Stimulated activated CD8-positive, alpha-beta memory T cell treated with anti-CD3 and anti-CD28 coated beads, Interleukin-2, amount 100 ng/mL, for 1 hour (primary cell): ENCODE results near the gene CAVIN3.
"Not testable (repeated sequence)": the region's sequence is repeated elsewhere in the genome, so short reads cannot be mapped to it uniquely, and the experiment has no call there.

Experiments
- DNase-seq, 2 donors: peaks; one replicate each; pipeline ENCODE4 v3.0.0-alpha.2; 2020; ENCODE audit warnings: low read depth in 2 of 2

Gene CAVIN3

GRCh38 chr11:6326303-6326702 is 6.0 kb upstream of the CAVIN3 start:
- no peak for DNase-seq

GRCh38 chr11:6323291-6323905 is 3.1 kb upstream of the CAVIN3 start:
- no peak for DNase-seq

- DNase-seq, result no peak
These were observed 1.7 kb upstream of the CAVIN3 start for GRCh38 chr11:6321961-6322362.

- no peak for DNase-seq
These were observed 1.1 kb upstream of the CAVIN3 start for GRCh38 chr11:6321356-6321755.

- DNase-seq, result no peak
These were observed 444 bp downstream of the CAVIN3 start for GRCh38 chr11:6319704-6320410.

- DNase-seq, result no peak
These were observed 1.1 kb downstream of the CAVIN3 start for GRCh38 chr11:6319001-6319703.

GRCh38 chr11:6318204-6318603 is 2.1 kb downstream of the CAVIN3 start:
- no peak for DNase-seq

GRCh38 chr11:6315811-6316425 is 4.4 kb downstream of the CAVIN3 start:
- no peak for DNase-seq

- DNase-seq, result no peak
These were observed 8.2 kb downstream of the CAVIN3 start for GRCh38 chr11:6312106-6312505.

GRCh38 chr11:6307876-6308275 is 12.4 kb downstream of the CAVIN3 start:
- no peak for DNase-seq

- DNase-seq, result no peak
These were observed 15.0 kb downstream of the CAVIN3 start for GRCh38 chr11:6305297-6305696.

GRCh38 chr11:6303661-6304060 is 16.6 kb downstream of the CAVIN3 start:
- no peak for DNase-seq

GRCh38 chr11:6301096-6301495 is 19.2 kb downstream of the CAVIN3 start:
- no peak for DNase-seq

- no peak for DNase-seq
These were observed 20.0 kb downstream of the CAVIN3 start for GRCh38 chr11:6300325-6300724.

GRCh38 chr11:6298605-6299004 is 21.7 kb downstream of the CAVIN3 start:
- no peak for DNase-seq

- DNase-seq, result no peak
These were observed 22.5 kb downstream of the CAVIN3 start for GRCh38 chr11:6297831-6298230.

GRCh38 chr11:6285019-6285418 is 35.3 kb downstream of the CAVIN3 start:
- no peak for DNase-seq

- no peak for DNase-seq
These were observed 36.1 kb downstream of the CAVIN3 start for GRCh38 chr11:6284250-6284649.

- no peak for DNase-seq
These were observed 36.8 kb downstream of the CAVIN3 start for GRCh38 chr11:6283453-6284023.

- DNase-seq, result not testable (repeated sequence)
These were observed 39.5 kb downstream of the CAVIN3 start for GRCh38 chr11:6280809-6281208.

GRCh38 chr11:6273188-6273587 is 47.1 kb downstream of the CAVIN3 start:
- DNase-seq, result no peak

- no peak for DNase-seq
These were observed 48.7 kb downstream of the CAVIN3 start for GRCh38 chr11:6271598-6271997.
